Neural cell (in vitro differentiated cells): ENCODE measurements around the gene ANAPC7. TPM values are rescaled to one million over a fixed set of nuclear protein-coding genes. Genes with fewer than 3 reads are reported as not detected.

ENCODE experiments used
- H2AFZ ChIP-seq: fragments of 200-600, 300-800 bp; sonication (generic), shearing (Covaris generic); 2 replicates; pipeline ENCODE4 v1.6.0; 2014; ENCODE audit warnings: low read depth, mild to moderate bottlenecking, antibody characterized with exemption, low read length, moderate library complexity
- H3F3A ChIP-seq: fragments of 200-600 bp; shearing (Covaris generic); 2 replicates; pipeline ENCODE4 v1.6.1; 2016; ENCODE audit warnings: mild to moderate bottlenecking, moderate library complexity, mixed read lengths, antibody characterized with exemption, low read length; ENCODE audit not compliant: insufficient read depth, poor library complexity, severe bottlenecking
- H3K27ac ChIP-seq: fragments of 200-600, 300-800 bp; sonication (generic), shearing (Covaris generic); 2 replicates; pipeline ENCODE4 v1.5.1; 2014; ENCODE audit warnings: mild to moderate bottlenecking, low read length, moderate library complexity
- H3K27me3 ChIP-seq: fragments of 300-800, 200-600 bp; sonication (generic), shearing (Covaris generic); 2 replicates; pipeline ENCODE4 v1.6.0; 2014; ENCODE audit warnings: mild to moderate bottlenecking, low read depth, low read length, moderate library complexity; ENCODE audit not compliant: insufficient read depth
- H3K36me3 ChIP-seq: fragments of 300-800, 200-600 bp; sonication (generic), shearing (Covaris generic); 2 replicates; pipeline ENCODE4 v1.5.1; 2014; ENCODE audit warnings: mild to moderate bottlenecking, antibody characterized with exemption, low read length, moderate library complexity; ENCODE audit not compliant: insufficient read depth
- H3K4me2 ChIP-seq: fragments of 300-800, 200-600 bp; sonication (generic), shearing (Covaris generic); 2 replicates; pipeline ENCODE4 v1.6.0; 2014; ENCODE audit warnings: mild to moderate bottlenecking, low read length
- H3K4me3 ChIP-seq: fragments of 300-800, 200-600 bp; sonication (generic), shearing (Covaris generic); 2 replicates; pipeline ENCODE4 v1.5.1; 2014; ENCODE audit warnings: mild to moderate bottlenecking, low read length, moderate library complexity
- H3K79me2 ChIP-seq: fragments of 200-600 bp; shearing (Covaris generic); replicated peaks from 2 replicates; pipeline ENCODE4 v1.6.0; 2014; ENCODE audit warnings: mild to moderate bottlenecking, low read length, moderate library complexity; ENCODE audit not compliant: insufficient read depth
- H3K9ac ChIP-seq: fragments of 300-800, 200-600 bp; sonication (generic), shearing (Covaris generic); 2 replicates; pipeline ENCODE4 v1.6.1; 2016; ENCODE audit warnings: mild to moderate bottlenecking, low read length, mixed read lengths
- H3K9me2 ChIP-seq: fragments of 200-600 bp; shearing (Covaris generic); 2 replicates; pipeline ENCODE4 v1.6.1; 2016; ENCODE audit warnings: mild to moderate bottlenecking, low read length, mixed read lengths; ENCODE audit not compliant: insufficient read depth
- H3K9me3 ChIP-seq: fragments of 200-600, 300-800 bp; sonication (generic), shearing (Covaris generic); 2 replicates; pipeline ENCODE4 v1.6.1; 2016; ENCODE audit warnings: mild to moderate bottlenecking, mixed run types, low read length, moderate library complexity, mixed read lengths
- H4K20me1 ChIP-seq: fragments of 200-600 bp; shearing (Covaris generic); 2 replicates; pipeline ENCODE4 v1.6.1; 2016; ENCODE audit warnings: mild to moderate bottlenecking, mixed run types; ENCODE audit not compliant: insufficient read depth
- CTCF ChIP-seq: fragments of 450-650 bp; IDR thresholded peaks from 2 replicates; pipeline ENCODE4 v1.5.1; 2014; ENCODE audit warnings: antibody characterized with exemption, mild to moderate bottlenecking, moderate library complexity; ENCODE audit not compliant: poor library complexity, severe bottlenecking
- EP300 ChIP-seq: fragments of 450-650 bp; conservative IDR thresholded peaks from 2 replicates; pipeline ENCODE4 v1.6.1; 2014; ENCODE audit warnings: antibody characterized with exemption, mild to moderate bottlenecking, moderate library complexity; ENCODE audit not compliant: poor library complexity, severe bottlenecking
- EZH2 ChIP-seq: fragments of 200-600, 300-800 bp; shearing (Covaris generic), sonication (generic); IDR thresholded peaks from 2 replicates; pipeline ENCODE4 v1.6.1; 2014; ENCODE audit warnings: antibody characterized with exemption, low read length, borderline replicate concordance, mild to moderate bottlenecking; ENCODE audit not compliant: insufficient read depth, poor library complexity, severe bottlenecking
- MXI1 ChIP-seq: fragments of 450-650 bp; conservative IDR thresholded peaks from 2 replicates; pipeline ENCODE4 v1.6.1; 2014; ENCODE audit warnings: antibody characterized with exemption, mild to moderate bottlenecking; ENCODE audit not compliant: poor library complexity, severe bottlenecking
- POLR2AphosphoS5 ChIP-seq: IDR thresholded peaks from 2 replicates; pipeline ENCODE4 v1.6.1; 2012
- RAD21 ChIP-seq: fragments of 450-650 bp; conservative IDR thresholded peaks from 2 replicates; pipeline ENCODE4 v1.6.1; 2014; ENCODE audit warnings: antibody characterized with exemption, mild to moderate bottlenecking, moderate library complexity
- REST ChIP-seq: IDR thresholded peaks from 2 replicates; pipeline ENCODE4 v1.6.1; 2012; ENCODE audit warnings: borderline replicate concordance
- SMC3 ChIP-seq: fragments of 450-650 bp; conservative IDR thresholded peaks from 2 replicates; pipeline ENCODE4 v1.6.1; 2014; ENCODE audit warnings: antibody characterized with exemption, mild to moderate bottlenecking, moderate library complexity; ENCODE audit not compliant: poor library complexity
- TAF1 ChIP-seq: IDR thresholded peaks from 2 replicates; pipeline ENCODE4 v1.6.1; 2012; ENCODE audit warnings: low read depth
- polyA plus RNA-seq: library from polyadenylated mRNA; depleted of rRNA; stranded (reverse); fragments of >200 nt; gene quantifications from 2 replicates; pipeline ENCODE4 v1.2.3, GENCODE V29; 2014

The ANAPC7 gene
- polyA plus RNA-seq, 1 donor from 2014 or later = 92.8 TPM

- H3K36me3 ChIP-seq = no peaks in the 10 kb centered on the region
These were observed 29.4 kb downstream of the ANAPC7 start for GRCh38 chr12:110373962-110374611.

GRCh38 chr12:110373425-110373824 is 30.1 kb downstream of the ANAPC7 start:
- no peaks in the 10 kb centered on the region for H3K79me2 ChIP-seq
- no peaks in the 10 kb centered on the region for H3K36me3 ChIP-seq
- no peaks in the 10 kb centered on the region for H4K20me1 ChIP-seq
- H3K9me2 ChIP-seq = no peaks in the 10 kb centered on the region
- no peak overlapping the region for H3K4me2 ChIP-seq
- no peak overlapping the region for H3K9ac ChIP-seq
- H3K4me3 ChIP-seq = no peak overlapping the region
- H3F3A ChIP-seq = no peaks in the 10 kb centered on the region
- no peak overlapping the region for H3K27ac ChIP-seq
- H3K27me3 ChIP-seq = no peaks in the 10 kb centered on the region
- TF ChIP-seq CTCF = no peak
- TF ChIP-seq EP300 = no peak
- no peak overlapping the region for H2AFZ ChIP-seq
- H3K9me3 ChIP-seq = no peaks in the 10 kb centered on the region

More at GRCh38 chr12:110373962-110374611, 29.4 kb downstream of the ANAPC7 start:
- no peaks in the 10 kb centered on the region for H3K9me2 ChIP-seq
- H2AFZ ChIP-seq = no peak overlapping the region
- no peak overlapping the region for H3K27ac ChIP-seq
- H4K20me1 ChIP-seq = no peaks in the 10 kb centered on the region
- no peak overlapping the region for H3K4me3 ChIP-seq
- no peaks in the 10 kb centered on the region for H3K79me2 ChIP-seq
- H3F3A ChIP-seq = no peaks in the 10 kb centered on the region
- no peak overlapping the region for H3K4me2 ChIP-seq
- H3K9ac ChIP-seq = no peak overlapping the region
- TF ChIP-seq MXI1 (no peak), REST (no peak), CTCF (no peak), POLR2AphosphoS5 (no peak), EZH2 (no peak), RAD21 (no peak), EP300 (no peak), TAF1 (no peak), SMC3 (no peak)
- H3K27me3 ChIP-seq = no peaks in the 10 kb centered on the region
- H3K9me3 ChIP-seq = no peaks in the 10 kb centered on the region
